Measurements from ENCODE around the gene STK31.

The STK31 gene

DNA sequence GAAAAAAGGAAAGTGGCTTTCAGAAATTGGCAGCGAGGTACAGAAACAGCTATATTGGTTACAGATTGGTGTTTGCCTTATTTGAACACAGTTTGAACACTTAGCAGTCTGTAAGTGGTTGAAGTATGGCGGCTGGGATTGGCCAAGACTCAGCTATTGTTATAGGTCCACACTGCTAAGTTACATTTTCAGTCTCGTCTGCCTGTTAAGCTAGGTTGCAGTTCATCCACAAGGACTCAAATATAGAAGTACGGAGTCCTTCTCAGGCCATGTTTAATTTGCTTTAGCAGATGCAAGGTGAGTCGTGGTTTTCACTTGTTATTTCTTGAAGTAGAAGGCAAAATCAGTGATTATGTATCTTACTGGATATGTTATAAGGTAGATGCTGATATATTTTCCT is 73.1 kb downstream of the STK31 start:
- POLR2A ChIA-PET: no interaction called here
- TF ChIP-seq, protein P1, sequence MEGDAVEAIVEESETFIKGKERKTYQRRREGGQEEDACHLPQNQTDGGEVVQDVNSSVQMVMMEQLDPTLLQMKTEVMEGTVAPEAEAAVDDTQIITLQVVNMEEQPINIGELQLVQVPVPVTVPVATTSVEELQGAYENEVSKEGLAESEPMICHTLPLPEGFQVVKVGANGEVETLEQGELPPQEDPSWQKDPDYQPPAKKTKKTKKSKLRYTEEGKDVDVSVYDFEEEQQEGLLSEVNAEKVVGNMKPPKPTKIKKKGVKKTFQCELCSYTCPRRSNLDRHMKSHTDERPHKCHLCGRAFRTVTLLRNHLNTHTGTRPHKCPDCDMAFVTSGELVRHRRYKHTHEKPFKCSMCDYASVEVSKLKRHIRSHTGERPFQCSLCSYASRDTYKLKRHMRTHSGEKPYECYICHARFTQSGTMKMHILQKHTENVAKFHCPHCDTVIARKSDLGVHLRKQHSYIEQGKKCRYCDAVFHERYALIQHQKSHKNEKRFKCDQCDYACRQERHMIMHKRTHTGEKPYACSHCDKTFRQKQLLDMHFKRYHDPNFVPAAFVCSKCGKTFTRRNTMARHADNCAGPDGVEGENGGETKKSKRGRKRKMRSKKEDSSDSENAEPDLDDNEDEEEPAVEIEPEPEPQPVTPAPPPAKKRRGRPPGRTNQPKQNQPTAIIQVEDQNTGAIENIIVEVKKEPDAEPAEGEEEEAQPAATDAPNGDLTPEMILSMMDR (IDR thresholded peaks at IDR 0.05; ENCODE audit: control extremely low read depth, extremely low read depth, low read depth, missing control alignments): no peak
- no peak for DNase-seq (ENCODE audit: extremely low spot score)
- CTCF ChIA-PET: no interaction called here

DNA sequence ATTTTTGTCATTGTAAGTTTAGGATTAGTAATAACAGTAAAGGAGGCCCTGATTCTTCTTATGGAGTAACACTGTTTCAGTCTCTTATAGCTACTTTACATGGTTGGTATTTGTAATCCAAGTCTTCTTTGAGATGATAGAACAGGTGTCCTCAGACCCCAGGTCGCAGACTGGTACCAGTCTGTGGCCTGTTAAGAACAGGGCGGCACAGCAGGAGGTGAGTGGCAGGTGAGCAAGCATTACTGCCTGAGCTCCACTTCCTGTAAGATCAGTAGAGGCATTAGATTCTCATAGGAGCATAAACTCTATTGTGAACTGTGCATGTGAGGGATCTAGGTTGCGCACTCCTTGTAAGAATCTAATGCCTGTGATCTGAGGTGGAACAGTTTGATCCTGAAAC is 77.3 kb downstream of the STK31 start:
- ChIA-PET CTCF (no interaction called here), POLR2A (no interaction called here)
- TF ChIP-seq, protein P1 (IDR thresholded peaks at IDR 0.05; ENCODE audit: control extremely low read depth, extremely low read depth, low read depth, missing control alignments): no peak
- DNase-seq (ENCODE audit: extremely low spot score): no peak

DNA sequence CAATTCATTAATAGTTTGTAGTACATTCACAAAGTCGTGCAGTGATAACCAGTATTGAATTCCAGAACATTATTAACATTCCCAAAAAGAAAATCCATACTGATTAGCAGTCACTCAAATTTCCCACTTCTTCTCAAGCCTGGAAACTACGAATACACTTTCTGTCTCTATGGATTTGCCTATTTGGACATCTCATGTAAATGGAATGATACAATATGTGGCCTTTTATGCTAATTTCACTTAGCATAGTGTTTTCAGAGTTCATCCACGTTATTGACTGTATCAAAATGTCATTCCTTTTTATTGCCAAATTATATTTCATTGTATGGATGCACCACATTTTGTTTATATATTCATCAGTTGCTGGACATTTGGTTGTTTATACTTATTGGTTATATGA is 78.8 kb downstream of the STK31 start:
- DNase-seq (ENCODE audit: extremely low spot score): no peak
- CTCF ChIA-PET: interaction anchor here (1.4 kb wide), 1 partner anchor 12 kb away, joined by 3 read pairs; no protein-coding TSS in a partner anchor
- POLR2A ChIA-PET: no interaction called here
- TF ChIP-seq, protein P1 (IDR thresholded peaks at IDR 0.05; ENCODE audit: control extremely low read depth, extremely low read depth, low read depth, missing control alignments): no peak

DNA sequence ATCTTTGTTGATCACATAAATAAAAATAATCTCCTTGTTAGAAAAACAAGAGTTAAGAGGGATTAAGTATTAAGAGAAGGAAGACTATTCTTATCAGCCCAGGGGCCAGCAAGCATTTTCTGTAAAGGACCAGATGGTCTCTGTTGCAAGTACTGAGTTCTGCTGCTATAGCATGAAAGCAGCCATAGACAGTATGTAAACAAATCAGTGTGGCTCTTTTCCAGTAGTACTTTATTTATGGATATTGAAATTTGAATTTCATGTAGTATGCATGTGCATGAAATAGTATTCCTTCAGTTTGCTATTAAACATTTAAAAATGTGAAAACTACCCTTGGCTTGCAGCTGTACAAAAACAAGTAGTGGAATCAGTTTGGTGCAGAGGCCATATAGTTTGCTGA is 81.7 kb downstream of the STK31 start:
- ChIA-PET POLR2A (no interaction called here), CTCF (no interaction called here)
- DNase-seq (ENCODE audit: extremely low spot score): no peak
- TF ChIP-seq, protein P1 (IDR thresholded peaks at IDR 0.05; ENCODE audit: control extremely low read depth, extremely low read depth, low read depth, missing control alignments): no peak

DNA sequence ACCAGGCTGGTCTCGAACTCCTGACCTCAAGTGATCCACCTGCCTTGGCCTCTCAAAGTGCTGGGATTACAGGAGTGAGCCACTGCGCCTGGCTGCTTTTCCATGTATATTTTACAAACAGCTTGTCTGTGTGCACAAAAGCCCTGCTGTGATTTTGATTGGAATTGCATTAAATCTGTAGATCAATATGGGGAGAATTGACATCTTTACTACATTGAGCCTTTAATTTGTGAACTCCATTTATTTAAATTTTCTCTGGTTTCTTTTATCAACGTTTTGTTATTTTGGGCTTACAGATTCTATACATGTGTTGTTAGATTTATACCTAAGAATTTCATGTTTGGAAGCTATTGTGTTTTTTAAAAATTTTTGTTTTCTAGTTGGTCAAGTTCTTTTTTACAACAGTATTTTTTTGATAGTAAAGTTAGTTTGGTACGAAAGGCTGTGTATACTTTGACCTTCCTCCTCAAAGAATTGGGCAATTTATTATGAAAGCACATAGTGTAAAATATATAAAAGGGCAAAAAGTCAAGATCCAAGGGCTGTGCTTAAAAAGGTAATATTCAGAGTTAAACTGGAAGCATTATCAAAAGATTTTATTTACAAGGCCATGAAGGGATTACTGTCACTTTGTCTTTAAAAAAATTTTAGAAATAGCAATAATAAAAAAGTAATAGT is 92.8 kb downstream of the STK31 start:
- ChIA-PET POLR2A (no interaction called here), CTCF (no interaction called here)
- no peak for DNase-seq (ENCODE audit: extremely low spot score)
- TF ChIP-seq, protein P1 (IDR thresholded peaks at IDR 0.05; ENCODE audit: control extremely low read depth, extremely low read depth, low read depth, missing control alignments): no peak

DNA sequence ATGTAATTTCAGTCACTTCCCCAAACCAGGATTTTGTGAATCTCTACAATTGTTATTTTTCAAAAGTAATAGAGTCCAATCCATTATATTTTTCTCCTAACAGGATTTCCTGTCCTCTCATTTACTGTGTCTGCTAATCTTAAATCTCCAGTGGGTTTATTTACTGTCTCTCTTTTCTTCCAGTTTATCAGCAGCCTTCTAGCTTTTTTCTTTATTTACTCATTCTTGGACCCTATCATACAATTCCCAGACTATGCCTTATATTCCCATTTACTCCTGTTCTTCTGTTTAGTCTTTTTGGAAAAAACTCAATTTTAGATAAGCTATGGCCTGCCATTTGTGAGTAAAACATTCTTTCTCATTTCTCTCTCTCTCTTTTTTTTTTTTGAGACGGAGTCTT is 94.7 kb downstream of the STK31 start:
- TF ChIP-seq, protein P1 (IDR thresholded peaks at IDR 0.05; ENCODE audit: control extremely low read depth, extremely low read depth, low read depth, missing control alignments): no peak
- ChIA-PET CTCF (interaction anchor here (0.6 kb wide), 1 partner anchor 13 kb away, joined by 3 read pairs; no protein-coding TSS in a partner anchor), POLR2A (no interaction called here)
- DNase-seq (ENCODE audit: extremely low spot score): no peak

Data from GM10248 (cell line).